ENCODE data around the gene GFRA3.
A peak's percentile ranks its signal among the peaks of the same experiment; 100 is the strongest.

Gene GFRA3

GRCh38 chr5:138246822-138247221 is 27.6 kb downstream of the GFRA3 start:
- DNase-seq (ENCODE audit: low spot score), result no peak

GRCh38 chr5:138246334-138246733 is 28.1 kb downstream of the GFRA3 start:
- no peak for DNase-seq (ENCODE audit: low spot score)

GRCh38 chr5:138245717-138246116 is 28.7 kb downstream of the GFRA3 start:
- no peak for DNase-seq (ENCODE audit: low spot score)

DNA sequence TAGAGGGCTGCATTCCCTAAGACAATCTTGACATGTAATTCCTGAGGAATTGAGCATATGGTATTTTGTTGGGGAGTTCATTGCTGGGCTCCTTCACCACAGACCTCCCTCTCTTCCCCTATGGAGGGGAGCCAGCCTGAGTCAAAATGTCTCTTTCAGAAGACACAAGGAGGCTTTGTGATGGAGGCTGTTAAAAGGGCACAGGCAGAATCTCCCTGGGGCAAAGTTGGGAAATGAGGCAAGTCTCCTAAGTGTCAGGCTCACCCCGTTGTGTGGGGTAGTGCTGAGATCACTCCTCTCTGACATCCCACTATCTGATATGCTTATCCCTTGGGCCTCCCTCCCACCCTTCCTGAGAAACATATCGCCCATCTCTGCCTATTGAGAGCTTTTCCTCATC is 30.6 kb downstream of the GFRA3 start:
- DNase-seq (ENCODE audit: low spot score), result no peak

DNA sequence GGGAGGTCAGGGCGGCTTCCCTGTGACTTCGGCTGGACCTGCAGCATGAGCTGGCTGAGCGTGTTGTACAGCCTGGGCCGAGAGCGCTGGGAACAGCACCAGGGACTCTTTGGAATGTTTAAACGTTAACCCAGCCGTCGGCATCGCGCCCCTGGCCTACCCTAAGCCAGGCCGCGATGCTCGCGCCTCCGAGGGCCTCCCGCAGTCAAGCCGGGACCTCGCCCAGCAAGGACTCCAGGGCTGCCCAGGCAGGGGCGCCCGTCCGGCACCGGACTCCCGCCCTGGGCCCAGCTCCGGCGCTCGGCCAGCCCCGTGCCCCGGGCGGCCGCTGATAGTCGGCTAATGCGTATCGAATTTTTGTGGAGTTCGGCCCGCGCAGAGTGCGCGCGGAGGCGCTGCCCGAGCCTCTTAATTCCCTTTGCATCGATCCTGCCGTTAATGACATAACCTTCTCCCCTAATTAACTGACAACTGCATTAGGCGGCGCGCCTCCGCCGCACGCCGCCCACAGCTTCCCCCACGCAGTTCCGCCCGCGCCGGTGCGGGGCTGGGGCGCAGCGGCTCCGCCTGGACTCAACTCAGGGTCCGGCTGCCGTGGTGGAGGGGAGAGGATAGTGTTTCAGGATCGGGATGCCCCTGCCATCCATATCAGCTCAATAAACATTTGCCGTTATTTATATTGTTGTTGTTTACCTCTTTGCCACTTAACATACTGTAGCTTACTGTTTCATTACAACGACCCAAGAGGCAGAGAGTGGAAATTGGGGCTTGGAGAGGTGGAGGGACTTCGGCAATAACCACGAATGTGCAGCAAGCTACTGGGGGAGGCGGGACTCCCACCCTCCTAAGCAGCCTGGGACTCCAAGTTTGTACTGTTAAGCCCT is 32.5 kb downstream of the GFRA3 start:
- peak; percentile 45 for DNase-seq (ENCODE audit: low spot score)

DNA sequence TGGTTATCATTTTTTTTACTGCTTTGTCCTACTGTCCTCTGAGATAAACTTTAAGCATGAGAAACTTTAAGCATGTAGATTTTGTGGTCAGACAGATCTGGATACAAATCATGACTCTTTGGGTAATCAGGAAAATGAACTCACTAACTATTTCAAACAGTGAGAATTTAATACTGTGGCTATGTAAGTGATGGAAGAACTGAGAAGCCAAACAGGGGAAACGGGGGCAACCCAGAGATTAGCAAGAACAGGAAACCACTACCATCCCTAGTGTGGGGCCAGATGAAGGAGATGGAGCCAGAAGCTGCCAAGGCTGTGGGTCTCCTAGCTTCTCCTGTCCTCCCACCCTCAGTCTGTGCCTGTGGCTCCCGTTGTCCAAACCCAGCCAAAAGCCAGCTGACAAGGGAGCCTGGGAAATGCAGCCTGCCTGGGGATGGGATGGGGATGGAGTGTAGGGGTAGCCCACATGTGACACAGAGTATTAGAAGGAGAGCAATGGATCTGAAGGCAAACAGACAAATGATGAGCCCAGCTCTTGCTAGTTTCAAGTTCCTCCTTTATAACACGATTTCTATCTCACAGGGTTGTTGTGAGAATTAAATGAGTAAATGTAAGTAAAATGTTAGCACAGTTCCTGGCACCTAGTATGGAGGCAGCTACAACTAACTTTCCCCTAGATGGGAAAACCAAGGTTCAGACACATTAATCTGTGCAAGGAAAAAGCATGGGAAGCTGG is 33.6 kb downstream of the GFRA3 start:
- no peak for DNase-seq (ENCODE audit: low spot score)

GRCh38 chr5:138238034-138238433 is 36.4 kb downstream of the GFRA3 start:
- DNase-seq (ENCODE audit: low spot score), result no peak

- DNase-seq (ENCODE audit: low spot score), result no peak
These were observed 39.8 kb downstream of the GFRA3 start for GRCh38 chr5:138234651-138235050.

DNA sequence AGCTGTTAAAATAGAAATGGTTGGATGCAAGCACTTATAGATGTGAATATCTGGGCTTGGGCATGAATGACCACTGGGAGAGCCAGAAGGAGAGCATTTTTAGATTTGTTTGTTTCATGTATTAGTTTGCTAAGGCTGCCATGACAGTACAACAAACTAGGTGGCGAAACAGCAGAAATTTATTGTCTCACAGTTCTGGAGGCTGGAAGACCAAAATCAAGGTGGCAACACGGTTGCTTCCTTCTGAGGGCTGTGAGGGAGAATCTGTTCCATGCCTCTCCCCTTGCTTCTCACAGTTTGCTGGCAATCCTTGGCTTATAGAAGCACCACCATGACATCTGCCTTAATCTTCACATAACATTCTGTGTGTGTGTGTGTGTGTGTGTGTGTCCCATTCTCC is 41.1 kb downstream of the GFRA3 start:
- no peak for DNase-seq (ENCODE audit: low spot score)

DNA sequence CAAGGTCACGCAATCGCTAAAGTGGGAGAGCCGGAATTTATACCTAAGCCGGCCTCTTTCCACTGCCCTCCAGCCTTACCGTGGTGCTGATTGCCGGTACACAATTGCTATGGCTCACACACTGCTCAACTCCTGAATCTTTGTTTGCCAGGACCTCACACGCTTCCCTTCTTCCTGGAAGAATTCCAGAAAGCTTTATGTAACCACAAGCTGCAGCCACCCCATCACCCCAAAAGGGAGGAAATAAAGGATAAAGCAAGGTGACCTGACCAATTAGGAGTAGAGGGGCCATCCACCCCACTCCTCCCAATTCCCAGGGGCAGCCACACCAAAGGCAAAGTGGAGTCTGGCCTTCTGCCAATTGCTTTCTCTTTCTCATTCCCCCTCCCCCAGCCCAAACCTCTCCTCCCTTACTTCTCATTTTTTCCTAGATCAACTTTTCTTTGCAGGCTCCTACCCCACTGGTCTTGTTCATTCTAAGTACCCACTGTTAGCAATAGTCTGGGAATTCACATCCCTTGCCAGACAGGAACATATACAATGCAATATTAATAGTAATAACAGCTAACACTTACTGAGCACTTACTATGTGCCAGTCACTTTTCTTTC is 43.3 kb downstream of the GFRA3 start:
- peak; percentile 29 for DNase-seq (ENCODE audit: low spot score)

GRCh38 chr5:138230261-138230660 is 44.2 kb downstream of the GFRA3 start:
- peak; percentile 57 for DNase-seq (ENCODE audit: low spot score)

DNA sequence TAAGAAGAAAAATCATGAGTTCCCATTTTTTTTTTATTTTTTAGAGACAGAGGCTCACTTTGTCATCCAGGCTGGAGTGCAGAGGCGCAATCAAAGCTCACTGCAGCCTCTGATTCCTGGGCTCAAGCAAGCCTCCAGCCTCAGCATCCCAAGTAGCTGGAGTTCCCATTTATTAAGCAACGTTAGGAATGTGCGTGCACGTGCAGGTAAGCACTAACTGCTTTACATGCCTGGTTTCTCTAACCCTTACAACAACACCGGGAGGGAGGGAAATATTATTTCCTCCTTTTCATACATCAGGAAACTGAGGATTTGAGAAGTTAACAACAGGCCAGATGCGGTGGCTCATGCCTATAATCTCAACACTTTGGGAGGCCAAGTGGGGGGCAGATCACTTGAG is 45.0 kb downstream of the GFRA3 start:
- DNase-seq (ENCODE audit: low spot score), result no peak

DNA sequence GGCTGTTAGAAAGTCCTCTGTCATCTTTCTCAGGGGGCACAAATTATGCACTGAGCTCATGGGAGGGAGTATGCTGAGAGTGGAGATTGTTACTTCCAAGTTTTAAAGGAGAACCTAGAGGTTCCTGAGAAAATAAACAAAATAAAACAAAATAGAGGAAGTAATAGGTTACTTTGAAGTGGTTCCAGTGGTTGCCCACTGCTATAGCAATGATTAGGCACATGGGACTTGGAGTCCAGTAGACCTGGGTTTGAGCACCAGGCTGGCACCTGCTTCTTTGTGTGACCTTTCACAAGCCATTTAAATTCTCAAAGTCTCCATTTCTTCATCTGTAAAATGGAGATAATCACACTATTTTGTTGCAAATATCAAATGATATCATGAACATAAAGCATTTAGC is 47.5 kb downstream of the GFRA3 start:
- no peak for DNase-seq (ENCODE audit: low spot score)

DNA sequence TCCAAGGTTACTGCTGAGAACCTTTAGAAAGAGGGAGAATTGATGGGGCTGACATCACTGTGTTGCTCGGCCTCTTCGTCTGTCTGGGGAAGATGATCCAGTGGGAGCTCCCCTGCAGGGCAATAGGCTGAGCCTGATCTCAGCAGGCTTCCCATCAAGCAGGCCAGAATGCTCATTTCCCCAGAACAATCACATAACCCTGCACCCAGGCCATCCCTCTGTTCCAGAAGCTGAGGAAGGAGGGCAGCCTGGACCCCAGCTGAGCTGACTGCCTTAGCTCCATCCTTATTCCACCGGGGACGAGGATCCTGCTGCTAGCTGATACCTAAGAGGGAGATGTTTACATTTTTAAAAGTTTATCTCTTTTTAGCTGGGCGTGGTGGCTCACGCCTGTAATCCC is 49.7 kb downstream of the GFRA3 start:
- DNase-seq (ENCODE audit: low spot score), result no peak

DNA sequence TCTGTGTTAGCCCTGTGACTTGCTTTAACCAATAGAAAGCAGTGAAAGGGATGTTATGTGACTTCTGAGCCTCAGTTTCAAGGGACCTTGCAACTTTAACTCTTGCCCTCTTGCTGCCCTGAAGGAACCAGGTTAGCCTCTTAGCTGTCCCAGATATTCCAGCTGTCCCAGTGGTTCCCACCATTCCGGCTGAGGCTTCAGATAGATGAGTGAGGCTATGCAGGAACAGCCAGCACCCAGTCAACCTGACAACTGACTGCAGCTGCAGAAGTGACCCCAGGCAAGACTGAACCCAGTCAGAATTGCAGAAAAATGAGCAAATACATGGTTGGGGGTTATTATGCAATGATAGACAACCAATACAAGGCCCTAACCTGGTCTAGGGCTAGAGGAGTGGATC is 50.9 kb downstream of the GFRA3 start:
- DNase-seq (ENCODE audit: low spot score), result no peak

- DNase-seq (ENCODE audit: low spot score), result no peak
These were observed 57.6 kb downstream of the GFRA3 start for GRCh38 chr5:138216799-138217198.

DNA sequence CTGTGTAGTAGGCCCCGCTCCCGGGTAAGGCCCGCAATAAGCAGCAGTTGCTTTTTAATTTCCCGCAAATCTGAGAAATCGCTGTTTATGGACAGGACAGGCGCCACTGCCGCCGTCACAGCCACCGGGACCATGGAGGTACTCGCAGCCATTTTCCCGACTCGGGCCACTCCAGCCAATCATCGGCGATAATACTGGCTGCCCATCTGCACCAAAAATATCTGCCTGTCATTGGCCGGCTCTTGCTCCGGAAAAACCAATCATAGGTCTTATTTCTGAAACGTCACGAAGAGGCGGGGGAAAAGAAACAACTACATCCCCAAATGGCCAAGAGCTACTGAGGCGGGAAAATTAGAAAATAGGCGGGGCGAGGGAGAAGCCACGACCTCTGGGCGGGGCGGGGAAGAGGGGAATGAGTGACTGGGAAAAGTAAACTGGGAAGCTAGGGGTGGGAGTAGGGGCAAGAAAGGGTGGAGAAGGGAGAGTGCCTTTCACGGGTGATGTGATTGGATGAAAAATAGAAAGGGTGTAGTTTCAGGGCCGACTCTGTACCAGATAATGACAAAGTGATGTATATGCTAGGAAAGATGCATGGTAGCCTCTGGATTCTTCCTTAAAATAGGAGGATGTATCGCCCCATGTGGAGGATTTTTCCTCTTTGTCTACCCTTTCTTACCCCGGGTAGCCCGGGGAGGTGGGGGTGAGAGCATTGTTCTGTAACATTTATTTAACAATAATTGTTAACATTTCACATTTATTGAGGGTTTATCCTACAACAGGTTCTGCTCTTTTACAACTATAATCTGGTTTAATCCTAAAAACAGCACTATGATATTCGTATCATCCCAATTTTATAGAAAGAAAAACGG is 61.0 kb downstream of the GFRA3 start, which contains the start of gene CDC23:
CDC23 (minus strand) TSS at position 163 of the 869 bp plus-strand sequence; CDS start at position 152, 11 bp downstream.
- DNase-seq (ENCODE audit: low spot score), result peak; percentile 100

DNA sequence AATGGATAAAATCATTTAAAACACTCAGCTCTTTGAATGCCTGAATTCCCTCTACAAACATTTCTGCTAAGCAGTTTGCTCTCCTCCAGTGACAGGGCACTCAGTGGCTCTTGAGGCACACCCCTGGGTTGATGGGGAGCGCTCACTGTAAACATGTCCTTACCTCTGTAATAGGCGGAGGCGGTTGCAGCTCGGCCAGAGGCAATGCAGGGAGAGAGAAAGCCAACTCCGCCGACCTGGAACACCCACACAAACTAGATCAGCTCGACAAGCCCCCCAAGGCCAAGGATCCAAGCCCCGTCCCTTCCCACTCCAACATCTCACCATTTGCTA is 61.6 kb downstream of the GFRA3 start:
- DNase-seq (ENCODE audit: low spot score), result peak; percentile 10

GRCh38 chr5:138210985-138211384 is 63.4 kb downstream of the GFRA3 start:
- DNase-seq (ENCODE audit: low spot score), result no peak
